Thoracic aorta (tissue), 2 donors: ENCODE measurements around the gene UGT1A7. TPM values are rescaled to one million over a fixed set of nuclear protein-coding genes. Genes with fewer than 3 reads are reported as not detected.
"Not testable (repeated sequence)": the region's sequence is repeated elsewhere in the genome, so short reads cannot be mapped to it uniquely, and the experiment has no call there.

Source experiments
- ATAC-seq: fragments of 150-250 bp; one replicate; pipeline ENCODE4 v1.8.0; 2017; ENCODE audit warnings: low read depth; ENCODE audit not compliant: insufficient number of reproducible peaks, low FRiP score
- DNase-seq: peaks from one replicate; pipeline ENCODE4 v3.0.0-alpha.2; 2020; ENCODE audit warnings: low spot score
- H3K27ac ChIP-seq, 2 donors: fragments of 200-600 bp; sonication (generic); 1 replicate in 1 of 2; 2 replicates in 1 of 2; pipeline ENCODE4 v1.5.1; 2016; ENCODE audit warnings: mild to moderate bottlenecking in 2 of 2, moderate library complexity in 2 of 2
- H3K27me3 ChIP-seq: fragments of 200-600 bp; sonication (generic); replicated peaks from 2 replicates; pipeline ENCODE4 v1.6.0; 2016; ENCODE audit warnings: mild to moderate bottlenecking; ENCODE audit not compliant: insufficient read depth
- H3K36me3 ChIP-seq: fragments of 200-600 bp; sonication (generic); one replicate; pipeline ENCODE4 v1.5.1; 2016
- H3K4me1 ChIP-seq, 2 donors: fragments of 200-600 bp; sonication (generic); 1 replicate in 1 of 2; 2 replicates in 1 of 2; pipeline versions ENCODE4 v1.5.1 to v1.6.0; 2016; ENCODE audit warnings: low read depth in 2 of 2, mild to moderate bottlenecking in 1 of 2; ENCODE audit not compliant: control insufficient read depth in 1 of 2
- H3K4me3 ChIP-seq: fragments of 200-600 bp; sonication (generic); 2 replicates; pipeline ENCODE4 v1.5.1; 2016; ENCODE audit warnings: mild to moderate bottlenecking
- H3K9me3 ChIP-seq: fragments of 200-600 bp; sonication (generic); 2 replicates; pipeline ENCODE4 v1.5.1; 2016
- CTCF ChIP-seq: fragments of 200-600 bp; sonication (generic); IDR thresholded peaks from one replicate; pipeline ENCODE4 v1.5.1; 2019; ENCODE audit warnings: antibody characterized with exemption
- total RNA-seq, 2 donors: library from RNA; depleted of rRNA; stranded (reverse); fragments of >200 nt; gene quantifications; one replicate each; pipeline versions ENCODE4 v1.1.0 to v1.2.3, GENCODE V29; 2016

The UGT1A7 gene
- total RNA-seq, 2 donors from 2014 or later: 0.35 TPM; not detected in 1

GRCh38 chr2:233712611-233713261 lies 31.0 kb downstream of the UGT1A7 start, which contains the start of gene UGT1A5:
Gene UGT1A5 (plus strand): TSS chr2:233712907. CDS start chr2:233712992, 85 bp downstream.
- Histone ChIP-seq H3K27ac (no peak within 1 kb of the TSS), H3K36me3 (no peaks in the 10 kb centered on the region), H3K4me3 (no peak within 1 kb of the TSS), H3K9me3 (no peaks in the 10 kb centered on the region), H3K27me3 (no peaks in the 10 kb centered on the region), H3K4me1 (no peaks in the 10 kb centered on the region)
- DNase-seq (no peak), ATAC-seq (no peak)
- no peak for TF ChIP-seq CTCF

DNA sequence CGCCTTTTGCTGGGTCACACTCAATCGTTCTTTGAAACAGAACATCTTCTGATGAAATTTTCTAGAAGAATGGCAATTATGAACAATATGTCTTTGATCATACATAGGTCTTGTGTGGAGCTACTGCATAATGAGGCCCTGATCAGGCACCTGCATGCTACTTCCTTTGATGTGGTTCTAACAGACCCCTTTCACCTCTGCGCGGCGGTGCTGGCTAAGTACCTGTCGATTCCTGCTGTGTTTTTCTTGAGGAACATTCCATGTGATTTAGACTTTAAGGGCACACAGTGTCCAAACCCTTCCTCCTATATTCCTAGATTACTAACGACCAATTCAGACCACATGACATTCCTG lies 31.5 kb downstream of the UGT1A7 start:
- no peak for TF ChIP-seq CTCF

DNA sequence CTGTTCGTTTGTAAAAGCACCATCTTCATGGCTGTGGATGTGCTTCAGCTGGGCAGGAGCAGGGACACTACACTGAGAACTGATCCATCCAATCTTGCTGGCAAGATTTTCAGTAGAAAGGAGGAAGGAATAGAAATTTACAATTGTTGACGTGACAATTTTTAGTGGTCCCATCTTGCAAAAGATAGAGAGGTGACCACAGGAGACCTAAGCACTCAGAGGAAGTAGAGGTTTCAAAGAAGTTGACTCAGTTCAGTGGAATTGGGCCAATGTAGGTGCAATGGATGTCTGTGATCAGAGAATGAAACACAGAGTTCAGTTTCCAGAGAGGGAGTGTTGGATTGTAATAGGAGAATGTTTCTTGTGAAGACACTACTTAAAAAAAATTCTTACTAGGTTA lies 32.4 kb downstream of the UGT1A7 start:
- H3K36me3 ChIP-seq: no peaks in the 10 kb centered on the region
- no peaks in the 10 kb centered on the region for H3K9me3 ChIP-seq
- no peak overlapping the region for H3K4me3 ChIP-seq
- no peak for TF ChIP-seq CTCF
- no peak overlapping the region for H3K27ac ChIP-seq
- H3K4me1 ChIP-seq: no peaks in the 10 kb centered on the region
- ATAC-seq: no peak
- H3K27me3 ChIP-seq: no peaks in the 10 kb centered on the region
- no peak for DNase-seq

More for the DNA sequence above, 31.5 kb downstream of the UGT1A7 start:
- H3K27ac ChIP-seq: no peak overlapping the region
- no peak for DNase-seq
- no peak overlapping the region for H3K4me3 ChIP-seq
- H3K4me1 ChIP-seq: no peaks in the 10 kb centered on the region
- no peak for ATAC-seq
- no peaks in the 10 kb centered on the region for H3K36me3 ChIP-seq
- H3K27me3 ChIP-seq: no peaks in the 10 kb centered on the region
- H3K9me3 ChIP-seq: no peaks in the 10 kb centered on the region

DNA sequence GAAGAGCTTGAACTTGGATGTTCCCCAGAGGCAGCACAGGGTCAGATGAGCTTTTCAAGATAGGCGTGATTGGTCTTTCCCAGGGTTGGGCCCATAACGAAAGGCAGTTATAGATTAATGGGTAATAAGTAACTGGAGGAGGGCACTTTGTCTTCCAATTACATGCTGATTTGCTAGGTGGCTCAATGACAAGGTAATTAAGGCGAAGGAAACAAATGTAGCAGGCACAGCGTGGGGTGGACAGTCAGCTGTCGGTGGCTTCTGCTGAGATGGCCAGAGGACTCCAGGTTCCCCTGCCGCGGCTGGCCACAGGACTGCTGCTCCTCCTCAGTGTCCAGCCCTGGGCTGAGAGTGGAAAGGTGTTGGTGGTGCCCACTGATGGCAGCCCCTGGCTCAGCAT lies 36.9 kb downstream of the UGT1A7 start, which contains the start of gene UGT1A4:
Gene UGT1A4 (plus strand): TSS at position 185 of the 400 bp plus-strand sequence. CDS start 85 bp downstream, at position 270.
- H3K4me1 ChIP-seq: no peaks in the 10 kb centered on the region
- H3K4me3 ChIP-seq: no peak within 1 kb of the TSS
- H3K27ac ChIP-seq: no peak within 1 kb of the TSS
- ATAC-seq (no peak), DNase-seq (no peak)
- H3K9me3 ChIP-seq: no peaks in the 10 kb centered on the region
- TF ChIP-seq CTCF: no peak
- no peaks in the 10 kb centered on the region for H3K36me3 ChIP-seq
- no peaks in the 10 kb centered on the region for H3K27me3 ChIP-seq

- ATAC-seq (no peak), DNase-seq (no peak)
- no peak within 1 kb of the TSS for H3K27ac ChIP-seq
- no peaks in the 10 kb centered on the region for H3K36me3 ChIP-seq
- no peaks in the 10 kb centered on the region for H3K9me3 ChIP-seq
- H3K4me3 ChIP-seq: no peak within 1 kb of the TSS
- H3K27me3 ChIP-seq: no peaks in the 10 kb centered on the region
- no peak for TF ChIP-seq CTCF
- no peaks in the 10 kb centered on the region for H3K4me1 ChIP-seq
Observed at GRCh38 chr2:233728723-233729301, 47.1 kb downstream of the UGT1A7 start, which contains the start of gene UGT1A3. Gene UGT1A3 (plus strand): TSS chr2:233729042. CDS start chr2:233729127, 85 bp downstream.

GRCh38 chr2:233736868-233737653 lies 55.4 kb downstream of the UGT1A7 start:
- not testable (repeated sequence) for H3K27ac ChIP-seq, DNase-seq, H3K36me3 ChIP-seq, H3K4me3 ChIP-seq, ATAC-seq, H3K27me3 ChIP-seq, H3K4me1 ChIP-seq, H3K9me3 ChIP-seq
